Renal cortex interstitium (tissue), 11 donors: ENCODE measurements around the gene WDR13. TPM values are rescaled to one million over a fixed set of nuclear protein-coding genes. Genes with fewer than 3 reads are reported as not detected.

ENCODE experiments used
- DNase-seq, 11 donors: peaks; one replicate each; pipeline ENCODE4 v3.0.0-alpha.2; 2013; ENCODE audit warnings: low read depth in 9 of 11, low spot score in 4 of 11; ENCODE audit errors: extremely low read depth in 1 of 11
- polyA plus RNA-seq, 3 donors: library from polyadenylated mRNA; unstranded; fragments of 120-200 nt; gene quantifications; one replicate each; pipeline ENCODE4 v1.2.1, GENCODE V29; 2013; ENCODE audit not compliant: insufficient read length in 3 of 3

The WDR13 gene
- polyA plus RNA-seq, 3 donors, result 118 to 157 (median 145) TPM

DNA sequence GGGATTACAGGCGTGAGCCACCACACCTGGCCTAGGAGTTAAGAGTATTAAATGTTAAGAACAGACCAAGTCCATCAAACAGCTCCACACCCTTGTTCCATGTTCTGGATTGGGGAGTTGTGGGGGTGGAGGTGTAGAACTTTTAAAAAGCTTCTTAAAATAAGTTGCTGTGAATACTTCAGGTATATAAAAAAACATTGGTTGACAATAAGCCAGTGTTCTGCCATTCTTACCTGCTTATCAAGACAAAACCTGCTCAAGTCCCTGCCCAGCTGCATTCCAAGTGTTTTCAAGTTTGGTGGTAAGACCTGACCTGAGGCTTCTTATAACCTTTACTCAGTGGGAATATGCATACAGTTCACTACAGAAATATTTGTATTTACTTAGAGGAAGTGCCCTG lies 16.6 kb upstream of the WDR13 start:
- no peak for DNase-seq

DNA sequence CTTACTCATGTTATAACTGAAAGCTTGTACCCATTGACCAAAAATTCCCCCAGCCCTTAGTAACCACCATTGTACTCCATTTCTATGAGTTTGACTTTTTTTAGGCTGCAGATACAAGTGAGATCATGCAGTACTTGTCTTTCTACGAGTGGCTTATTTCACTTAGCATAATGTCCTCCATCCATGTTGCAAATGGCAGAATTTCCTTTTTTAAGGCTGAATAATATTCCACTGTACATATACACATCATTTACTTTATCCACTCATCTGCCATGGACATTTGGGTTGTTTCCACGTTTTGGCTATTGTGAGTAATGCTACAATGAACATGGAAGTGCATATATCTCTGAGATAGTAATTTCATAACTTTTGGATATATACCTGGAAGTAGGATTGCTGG lies 12.6 kb upstream of the WDR13 start:
- no peak for DNase-seq

DNA sequence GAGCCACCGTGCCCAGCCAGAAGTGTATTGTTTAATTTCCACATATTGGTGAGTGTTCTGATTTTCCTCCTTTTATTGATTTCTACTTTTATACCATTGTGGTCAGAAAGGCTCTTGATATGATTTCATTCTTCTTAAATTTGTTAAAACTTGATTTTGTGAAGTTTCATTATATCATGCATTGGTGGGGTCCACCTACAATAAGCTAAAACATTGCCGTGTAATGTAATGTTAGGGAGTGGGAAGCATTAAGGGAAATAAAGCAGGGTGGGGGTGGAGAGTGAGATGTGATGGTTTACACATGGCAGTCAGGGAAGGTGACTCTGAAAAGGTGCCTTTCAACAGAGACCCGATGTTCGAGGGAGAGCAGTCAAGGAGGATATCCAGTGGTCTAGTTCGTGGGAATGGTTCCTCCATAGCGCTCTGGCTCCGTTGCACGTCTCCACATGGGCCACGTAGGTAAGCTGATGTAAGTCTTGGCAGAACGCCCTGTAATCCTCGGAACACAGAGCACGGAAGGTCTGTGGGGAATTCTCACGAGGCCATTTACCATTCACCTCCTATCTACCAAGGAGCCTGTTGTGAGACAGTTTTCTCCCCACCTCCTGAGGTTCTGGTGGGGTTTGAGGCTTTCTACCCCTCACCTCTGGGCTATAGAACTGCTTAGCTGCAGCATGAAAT lies 7.7 kb upstream of the WDR13 start:
- no peak for DNase-seq

DNA sequence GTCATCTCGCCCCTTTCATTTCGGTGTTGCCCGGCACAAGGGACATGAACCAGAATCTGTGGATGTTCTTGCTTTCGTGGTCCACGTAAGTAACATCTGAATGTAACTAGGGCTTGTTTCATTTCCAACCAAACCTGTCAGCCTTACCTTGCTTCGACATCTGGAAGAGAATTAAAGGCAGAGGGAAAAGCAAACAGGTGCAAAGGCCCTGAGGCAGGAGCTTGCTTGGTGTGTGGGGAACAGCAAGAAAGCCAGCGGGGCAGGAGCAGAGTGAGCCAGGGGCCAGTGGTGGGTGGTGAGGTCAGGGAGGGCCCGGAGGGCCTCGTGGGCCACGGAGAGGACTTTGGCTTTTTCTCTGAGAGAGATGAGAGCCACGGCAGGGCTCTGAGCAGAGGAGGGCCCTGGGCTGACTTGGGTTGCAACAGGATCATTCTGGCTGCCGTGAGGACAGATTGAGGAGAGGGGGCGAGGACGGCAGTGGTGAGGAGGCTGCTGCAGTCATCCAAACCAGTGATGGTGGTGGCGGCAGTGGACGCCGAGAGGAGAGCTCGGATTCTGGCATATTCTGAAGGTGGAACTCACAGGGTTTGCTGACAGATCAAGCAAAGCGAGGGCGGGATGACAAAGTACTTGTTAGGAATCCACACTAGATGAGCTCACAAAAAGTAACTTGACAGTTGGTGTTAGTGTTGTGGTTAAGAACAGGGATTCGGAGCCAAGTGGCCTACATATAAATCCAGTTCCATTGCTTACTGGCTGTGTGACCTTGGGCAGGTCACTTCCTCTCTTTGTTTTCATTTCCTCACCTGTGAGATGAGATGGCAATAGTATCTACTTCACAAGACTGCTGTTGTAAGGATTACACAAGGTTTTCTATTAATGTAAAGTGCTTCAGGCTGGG lies 6.8 kb upstream of the WDR13 start:
- no peak for DNase-seq

DNA sequence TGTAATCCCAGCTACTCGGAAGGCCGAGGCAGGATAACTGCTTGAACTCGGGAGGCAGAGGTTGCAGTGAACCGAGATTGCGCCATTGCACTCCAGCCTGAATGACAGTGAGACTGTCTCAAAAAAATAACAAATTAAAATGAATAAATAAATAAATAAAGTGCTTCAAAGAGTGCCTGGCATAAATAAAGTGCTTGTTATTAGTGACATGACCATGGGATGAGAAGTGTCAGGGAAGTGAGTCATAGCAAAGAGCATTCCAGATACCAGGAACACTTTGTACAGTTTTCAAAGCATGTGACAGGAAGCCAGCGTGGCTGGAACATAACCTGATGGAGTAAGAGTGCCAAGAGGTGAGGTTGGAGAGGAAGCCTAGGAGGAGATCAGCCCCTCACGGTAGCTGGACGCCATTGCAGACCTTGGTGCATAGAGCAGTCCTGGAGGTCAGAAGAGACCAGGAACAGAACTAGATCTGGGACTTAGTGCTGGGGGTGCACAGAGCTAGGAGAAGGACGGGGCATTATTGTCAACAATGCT lies 6.0 kb upstream of the WDR13 start:
- DNase-seq, result no peak

DNA sequence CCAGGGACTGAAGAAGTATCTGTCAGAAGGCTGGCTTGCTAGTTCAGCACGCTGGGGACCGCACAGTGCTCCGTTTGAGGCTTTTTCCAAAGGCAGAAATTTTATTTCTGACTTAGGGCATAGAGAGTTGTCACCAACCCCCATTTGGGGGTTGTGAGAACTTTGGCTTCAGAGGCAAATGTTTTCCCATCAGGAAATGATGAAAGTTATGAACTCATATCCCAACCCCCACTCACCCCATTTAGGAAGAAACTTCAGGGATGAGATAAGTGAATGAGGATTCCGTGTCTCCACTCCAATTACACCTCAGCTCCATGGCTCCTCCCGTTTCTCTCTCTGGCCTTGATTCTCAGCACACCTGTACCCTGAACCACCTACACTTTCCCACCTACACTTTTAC lies 4.3 kb upstream of the WDR13 start:
- no peak for DNase-seq

DNA sequence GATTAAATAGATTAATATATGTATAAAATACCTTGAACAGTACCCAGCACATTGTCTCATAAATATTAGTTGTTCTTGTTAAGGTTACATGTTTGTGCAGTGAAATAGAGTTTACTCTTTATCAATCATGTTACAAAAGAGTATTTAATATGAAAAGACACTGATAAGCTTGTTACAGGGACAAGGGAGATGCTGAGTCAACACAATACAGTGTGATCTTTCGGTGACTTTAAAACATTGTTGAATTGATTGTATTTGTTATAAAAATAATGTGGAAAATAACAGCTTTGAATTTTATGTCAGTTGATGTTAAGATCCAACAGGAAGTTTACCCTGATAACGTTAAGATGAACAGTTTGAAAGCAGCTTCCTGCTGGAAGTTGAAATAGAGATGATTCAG lies 1.4 kb upstream of the WDR13 start:
- no peak for DNase-seq

DNA sequence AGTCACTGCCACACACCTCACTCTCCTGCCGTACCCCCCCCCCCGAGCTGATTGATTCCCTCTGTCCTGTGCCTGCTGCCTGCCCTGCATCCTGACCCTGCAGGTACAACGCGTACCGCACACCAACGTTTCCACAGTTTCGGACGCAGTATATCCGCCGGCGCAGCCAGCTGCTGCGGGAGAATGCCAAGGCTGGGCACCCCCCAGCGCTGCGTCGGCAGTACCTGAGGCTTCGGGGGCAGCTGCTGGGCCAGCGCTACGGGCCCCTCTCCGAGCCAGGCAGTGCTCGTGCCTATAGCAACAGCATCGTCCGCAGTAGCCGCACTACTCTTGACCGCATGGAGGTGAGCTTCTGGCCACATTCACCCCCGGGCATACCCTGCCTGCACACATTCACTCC lies 1.3 kb downstream of the WDR13 start:
- no peak for DNase-seq

DNA sequence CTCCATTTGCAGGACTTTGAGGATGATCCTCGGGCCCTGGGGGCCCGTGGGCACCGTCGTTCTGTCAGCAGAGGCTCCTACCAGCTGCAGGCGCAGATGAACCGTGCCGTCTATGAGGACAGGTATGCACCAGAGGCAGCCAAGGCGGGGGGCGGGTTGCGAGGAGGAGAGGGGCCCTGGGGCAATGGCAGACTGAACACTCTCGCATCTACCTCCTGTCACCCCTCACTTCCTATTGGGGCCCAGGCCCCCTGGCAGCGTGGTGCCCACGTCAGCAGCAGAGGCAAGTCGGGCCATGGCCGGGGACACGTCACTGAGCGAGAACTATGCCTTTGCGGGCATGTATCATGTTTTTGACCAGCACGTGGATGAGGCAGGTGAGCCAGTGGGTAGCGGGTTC lies 2.0 kb downstream of the WDR13 start:
- no peak for DNase-seq

DNA sequence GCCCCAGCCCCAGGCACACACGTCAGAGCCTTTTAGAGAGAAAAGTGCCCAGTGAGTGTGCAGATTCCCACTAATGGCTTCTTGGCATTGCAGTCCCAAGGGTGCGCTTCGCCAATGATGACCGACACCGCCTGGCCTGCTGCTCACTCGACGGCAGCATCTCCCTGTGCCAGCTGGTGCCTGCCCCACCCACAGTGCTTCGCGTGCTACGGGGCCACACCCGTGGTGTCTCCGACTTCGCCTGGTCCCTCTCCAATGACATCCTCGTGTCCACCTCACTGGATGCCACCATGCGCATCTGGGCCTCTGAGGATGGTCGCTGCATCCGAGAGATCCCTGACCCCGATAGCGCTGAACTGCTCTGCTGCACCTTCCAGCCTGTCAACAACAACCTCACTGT lies 2.9 kb downstream of the WDR13 start:
- DNase-seq, result no peak

DNA sequence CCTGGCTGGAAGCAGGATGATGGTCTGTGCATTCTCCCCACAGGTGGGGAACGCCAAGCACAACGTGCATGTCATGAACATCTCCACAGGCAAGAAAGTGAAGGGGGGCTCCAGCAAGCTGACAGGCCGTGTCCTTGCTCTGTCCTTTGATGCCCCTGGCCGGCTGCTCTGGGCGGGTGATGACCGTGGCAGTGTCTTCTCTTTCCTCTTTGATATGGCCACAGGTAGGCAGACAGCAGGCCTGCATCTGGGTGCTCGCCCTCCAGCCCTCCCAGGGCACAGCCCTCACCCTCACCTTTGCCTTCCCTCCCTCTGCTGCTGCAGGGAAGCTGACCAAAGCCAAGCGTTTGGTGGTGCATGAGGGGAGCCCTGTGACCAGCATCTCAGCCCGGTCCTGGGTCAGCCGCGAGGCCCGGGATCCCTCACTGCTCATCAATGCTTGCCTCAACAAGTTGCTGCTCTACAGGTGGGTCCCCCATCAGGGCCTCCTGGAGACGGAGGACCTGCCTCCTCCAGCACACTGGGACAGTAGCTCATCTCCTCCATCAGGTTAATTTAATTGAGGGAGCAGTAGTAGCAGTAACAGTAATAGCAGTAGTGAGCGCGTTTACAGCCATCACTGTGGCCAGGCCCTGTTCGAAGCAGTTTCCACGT lies 4.6 kb downstream of the WDR13 start:
- DNase-seq, result no peak

DNA sequence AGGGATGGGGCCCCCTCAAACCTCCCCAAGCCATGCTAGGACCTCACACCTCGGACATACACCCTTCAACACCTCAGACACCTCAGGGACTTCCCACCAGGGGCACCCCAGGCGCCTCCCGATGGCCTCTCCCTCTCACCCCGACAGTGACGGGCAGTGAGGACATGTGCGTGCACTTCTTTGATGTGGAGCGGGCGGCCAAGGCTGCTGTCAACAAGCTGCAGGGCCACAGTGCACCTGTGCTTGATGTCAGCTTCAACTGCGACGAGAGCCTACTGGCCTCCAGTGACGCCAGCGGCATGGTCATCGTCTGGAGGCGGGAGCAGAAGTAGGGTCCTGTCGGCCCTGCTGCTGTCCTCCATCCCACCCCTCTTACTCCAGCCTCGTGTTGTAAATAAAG lies 7.4 kb downstream of the WDR13 start:
- no peak for DNase-seq

DNA sequence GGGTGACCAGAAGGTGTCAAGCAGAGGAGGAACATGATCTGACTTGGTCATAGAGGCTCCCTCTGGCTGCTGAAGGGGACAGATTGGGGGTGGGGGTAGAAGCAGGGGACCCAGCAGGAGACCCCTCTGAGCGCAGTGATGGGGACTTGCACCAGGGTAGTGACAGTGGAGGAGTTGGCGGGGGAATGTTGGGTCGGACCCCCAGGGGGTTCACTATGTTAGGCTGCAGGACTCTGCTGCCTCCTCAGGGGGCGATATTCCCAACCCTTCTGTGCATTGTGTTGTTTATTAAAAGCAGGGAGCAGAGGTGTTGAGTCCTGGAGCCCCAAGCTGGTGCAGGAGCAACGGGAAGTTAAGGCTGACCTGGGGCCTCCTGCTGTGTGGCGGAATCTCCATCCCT lies 8.8 kb downstream of the WDR13 start:
- no peak for DNase-seq

DNA sequence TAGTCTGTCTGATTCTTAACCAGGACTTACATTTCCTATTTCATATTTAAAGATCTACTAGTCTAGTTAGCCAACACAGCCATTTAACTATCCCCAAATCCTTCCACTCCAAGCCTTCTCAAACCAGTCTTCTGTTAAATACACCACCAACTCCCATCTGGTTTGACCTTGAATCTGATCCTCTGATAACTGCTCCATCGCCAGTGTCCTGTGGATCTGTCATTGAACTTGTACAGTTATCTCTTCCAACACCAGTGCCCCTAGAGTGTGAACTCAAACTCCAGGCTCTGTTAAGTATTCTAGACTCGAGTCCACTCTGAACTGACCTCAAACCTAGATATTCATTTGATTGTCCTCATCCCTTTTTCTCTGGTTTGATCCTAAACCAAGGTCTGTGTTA lies 14.4 kb downstream of the WDR13 start:
- DNase-seq, result no peak

DNA sequence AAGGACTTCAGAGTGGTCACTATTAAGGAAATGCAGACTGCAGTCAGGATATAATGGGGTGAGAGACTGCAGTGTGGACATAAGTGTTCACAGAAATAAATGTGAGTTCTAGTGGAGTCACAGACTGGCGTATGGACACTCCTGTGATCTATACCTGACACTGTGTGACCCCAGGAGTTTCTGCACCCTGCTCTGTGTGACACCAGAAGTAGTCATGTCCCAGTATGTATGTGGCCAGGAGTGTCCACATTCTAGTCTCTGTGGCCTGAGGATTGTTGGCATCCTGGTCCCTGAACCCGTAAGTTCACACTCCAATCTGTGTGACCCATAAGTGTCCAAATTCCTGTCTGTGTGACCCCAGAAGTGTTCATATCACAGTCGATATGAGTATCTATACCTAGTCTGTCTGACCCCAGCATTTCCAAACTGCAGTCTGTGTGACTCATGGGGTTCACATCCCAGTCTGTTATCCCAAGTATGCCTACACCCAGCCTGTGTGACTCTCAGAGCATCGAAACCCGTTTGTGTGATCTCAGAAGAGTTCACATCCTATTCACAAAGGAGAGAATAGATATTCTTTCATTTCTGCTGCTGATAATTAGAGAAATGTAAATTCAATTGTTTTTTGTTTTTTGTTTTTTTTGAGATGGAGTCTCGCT lies 16.3 kb downstream of the WDR13 start:
- DNase-seq, result no peak

DNA sequence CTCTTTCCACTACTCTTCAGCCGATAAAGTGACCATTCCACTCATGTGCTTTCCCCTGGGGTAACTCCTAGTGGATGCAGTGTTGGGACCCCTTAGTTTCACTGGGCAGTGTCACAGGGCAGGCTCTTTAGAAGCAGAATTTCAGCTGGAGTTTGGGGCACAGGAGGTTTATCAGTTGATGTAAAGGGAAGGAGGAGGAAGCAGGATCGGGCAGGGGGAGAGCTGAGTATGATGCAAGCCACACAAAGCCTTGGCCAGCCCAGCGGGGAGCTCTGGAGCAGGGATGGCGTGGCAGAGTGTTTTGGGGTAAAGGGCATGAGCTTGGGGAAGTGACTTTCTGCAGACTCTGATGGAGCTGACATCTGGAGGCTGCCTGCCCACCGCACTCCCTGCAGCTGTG lies 19.3 kb downstream of the WDR13 start:
- no peak for DNase-seq

DNA sequence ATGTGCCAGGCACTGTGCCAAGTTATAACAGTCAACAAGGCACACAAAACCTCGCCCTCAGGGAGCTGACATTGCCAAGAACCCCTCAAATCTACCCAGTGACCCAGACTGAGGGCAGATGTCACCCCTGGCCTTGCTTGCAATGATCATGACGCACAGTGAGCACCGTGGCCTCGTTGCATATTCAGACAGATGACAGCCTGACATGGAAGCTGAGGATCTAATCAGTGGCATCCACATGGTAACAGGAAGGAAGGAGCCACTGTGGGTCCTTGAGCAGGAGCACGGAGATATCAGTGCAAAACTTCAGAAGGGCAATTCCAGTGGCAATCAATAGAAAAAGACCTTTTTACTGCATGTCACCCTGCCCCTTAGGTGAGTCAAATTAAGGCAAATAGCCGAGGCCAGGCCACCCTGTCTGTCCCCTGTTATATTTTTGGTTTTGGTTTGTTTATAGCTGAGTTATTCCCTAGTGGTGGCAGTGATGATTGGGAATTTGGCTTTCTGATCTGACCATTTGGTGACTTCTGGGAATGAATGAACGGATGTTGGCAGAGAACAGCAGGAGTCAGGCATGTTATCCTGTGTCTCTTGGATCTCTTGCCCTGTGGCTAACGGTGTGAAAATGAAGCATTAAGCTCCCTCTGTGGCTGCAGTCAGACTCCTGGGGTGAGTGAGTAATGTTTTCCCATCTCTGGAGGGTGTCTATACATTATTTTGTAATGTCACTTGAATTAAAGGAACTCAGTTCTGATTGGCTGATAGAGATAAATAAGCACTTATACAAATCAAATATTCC lies 20.4 kb downstream of the WDR13 start:
- DNase-seq, result no peak

DNA sequence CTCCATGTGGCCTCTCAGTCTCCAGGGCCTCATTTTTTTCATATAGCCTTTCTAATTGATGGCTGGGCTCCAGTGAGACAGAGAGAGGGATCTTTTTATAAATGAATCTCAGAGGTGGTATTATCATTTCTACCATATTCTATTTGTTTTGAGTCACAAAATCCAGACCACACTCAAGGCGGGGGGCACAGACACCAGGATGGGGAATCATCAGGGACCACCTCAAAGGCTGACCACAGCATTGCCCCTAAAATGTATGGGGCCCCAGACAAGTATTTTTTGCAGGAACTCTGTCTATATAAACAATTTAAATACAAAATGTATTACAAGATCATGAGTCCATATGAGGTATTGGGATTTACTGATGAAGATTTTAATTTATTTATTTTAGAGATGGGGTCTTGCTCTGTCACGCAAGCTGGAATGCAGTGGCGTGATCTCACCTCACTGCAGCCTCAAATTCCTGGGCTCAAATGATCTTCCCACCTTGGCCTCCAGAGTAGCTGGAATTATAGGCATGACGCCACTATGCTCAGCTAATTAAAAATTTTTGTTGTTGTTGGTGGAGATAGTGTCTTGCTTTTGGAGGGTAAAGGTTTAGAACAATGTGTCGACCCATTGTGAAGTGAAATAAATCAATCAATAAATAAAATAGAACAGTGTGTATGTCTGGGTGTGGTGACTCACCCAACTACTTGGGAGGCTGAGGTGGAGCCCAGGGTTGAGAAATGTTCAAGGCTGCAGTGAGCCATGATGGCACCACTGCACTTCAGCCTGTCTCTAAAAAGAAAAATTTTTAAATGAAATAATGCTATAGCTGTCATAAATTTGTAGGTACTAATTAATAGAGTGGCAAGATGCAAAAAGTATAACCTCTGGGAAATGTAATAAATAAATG lies 29.4 kb downstream of the WDR13 start:
- no peak for DNase-seq
